MCF 10A (cell line): ENCODE results near the gene NYAP2. TPM values are rescaled to one million over a fixed set of nuclear protein-coding genes. Genes with fewer than 3 reads are reported as not detected.

ENCODE experiments used
- BruUV-seq: library from RNA; stranded (reverse); fragments of 400-500 nt; replicated peaks from 2 replicates; lab custom pipeline; 2021; lab: Mats Ljungman, UMichigan
- CTCF ChIA-PET: fragments of 300-600 bp; sonication (Branson Sonifier 250); formaldehyde crosslinking; extraction: SDS; loops from one replicate; lab custom pipeline; 2021; ENCODE audit warnings: antibody characterized with exemption, inconsistent platforms; lab: Yijun Ruan, JAX
- POLR2A ChIA-PET: fragments of 300-600, 350-650 bp; sonication (Branson Sonifier 250); formaldehyde crosslinking; extraction: SDS; loops from one replicate; lab custom pipeline; 2020; ENCODE audit warnings: antibody characterized with exemption, inconsistent platforms; lab: Yijun Ruan, JAX
- DNase-seq: peaks from one replicate; pipeline ENCODE4 v3.0.0-alpha.2; 2018; ENCODE audit not compliant: unreplicated experiment
- H3K27ac Mint-ChIP-seq: one replicate; pipeline ENCODE4 v1.8.0; 2022; ENCODE audit warnings: mild to moderate bottlenecking, low read depth, mixed read lengths; ENCODE audit not compliant: unreplicated experiment
- H3K27me3 Mint-ChIP-seq: one replicate; pipeline ENCODE4 v1.8.0; 2022; ENCODE audit warnings: mixed read lengths; ENCODE audit not compliant: insufficient read depth, unreplicated experiment
- H3K36me3 Mint-ChIP-seq: one replicate; pipeline ENCODE4 v1.8.0; 2022; ENCODE audit warnings: mild to moderate bottlenecking, moderate library complexity, mixed read lengths; ENCODE audit not compliant: insufficient read depth, unreplicated experiment
- H3K4me1 Mint-ChIP-seq: one replicate; pipeline ENCODE4 v1.8.0; 2022; ENCODE audit warnings: mixed read lengths; ENCODE audit not compliant: insufficient read depth, unreplicated experiment
- H3K4me3 Mint-ChIP-seq: one replicate; pipeline ENCODE4 v1.8.0; 2022; ENCODE audit warnings: mild to moderate bottlenecking, moderate library complexity, mixed read lengths; ENCODE audit not compliant: unreplicated experiment
- H3K9me3 Mint-ChIP-seq: one replicate; pipeline ENCODE4 v1.8.0; 2022; ENCODE audit warnings: mixed read lengths; ENCODE audit not compliant: unreplicated experiment
- intact Hi-C: fragments of 100-400 bp; cut with micrococcal nuclease; formaldehyde crosslinking; loops from 2 replicates; pipeline ENCODE4 v1.14.1; 2022
- total RNA-seq: library from RNA; stranded (reverse); gene quantifications from 2 replicates; pipeline ENCODE4 v1.2.3, GENCODE V29; 2022
- TF ChIP-seq, protein P1 (sequence below): fragments of 200-600 bp; IDR thresholded peaks from one replicate; pipeline ENCODE4 v1.8.0; 2022; ENCODE audit warnings: antibody characterized with exemption, mild to moderate bottlenecking; ENCODE audit not compliant: unreplicated experiment

NYAP2 gene
- total RNA-seq, 1 experiment from 2014 or later = not detected

DNA sequence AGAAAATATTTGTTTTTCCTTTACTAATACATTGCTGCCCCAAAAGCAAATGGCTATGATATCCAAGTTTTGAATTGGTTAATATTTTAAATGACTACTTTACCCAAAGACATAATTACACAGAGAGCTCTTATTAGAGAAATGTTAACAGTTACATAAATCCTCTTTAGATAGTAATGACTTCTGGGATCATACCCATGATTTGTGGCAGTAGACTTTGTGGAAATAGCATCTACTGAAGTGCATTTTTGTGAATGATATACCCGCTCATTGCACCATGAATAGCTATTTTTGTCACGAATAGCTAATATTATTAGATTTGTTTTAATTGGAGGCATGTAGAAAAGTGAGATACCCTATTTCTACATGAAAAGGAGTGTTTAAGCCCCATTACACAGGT is 15.8 kb downstream of the NYAP2 start:
- TF ChIP-seq, protein P1, sequence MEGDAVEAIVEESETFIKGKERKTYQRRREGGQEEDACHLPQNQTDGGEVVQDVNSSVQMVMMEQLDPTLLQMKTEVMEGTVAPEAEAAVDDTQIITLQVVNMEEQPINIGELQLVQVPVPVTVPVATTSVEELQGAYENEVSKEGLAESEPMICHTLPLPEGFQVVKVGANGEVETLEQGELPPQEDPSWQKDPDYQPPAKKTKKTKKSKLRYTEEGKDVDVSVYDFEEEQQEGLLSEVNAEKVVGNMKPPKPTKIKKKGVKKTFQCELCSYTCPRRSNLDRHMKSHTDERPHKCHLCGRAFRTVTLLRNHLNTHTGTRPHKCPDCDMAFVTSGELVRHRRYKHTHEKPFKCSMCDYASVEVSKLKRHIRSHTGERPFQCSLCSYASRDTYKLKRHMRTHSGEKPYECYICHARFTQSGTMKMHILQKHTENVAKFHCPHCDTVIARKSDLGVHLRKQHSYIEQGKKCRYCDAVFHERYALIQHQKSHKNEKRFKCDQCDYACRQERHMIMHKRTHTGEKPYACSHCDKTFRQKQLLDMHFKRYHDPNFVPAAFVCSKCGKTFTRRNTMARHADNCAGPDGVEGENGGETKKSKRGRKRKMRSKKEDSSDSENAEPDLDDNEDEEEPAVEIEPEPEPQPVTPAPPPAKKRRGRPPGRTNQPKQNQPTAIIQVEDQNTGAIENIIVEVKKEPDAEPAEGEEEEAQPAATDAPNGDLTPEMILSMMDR = no peak
- ChIA-PET POLR2A (interaction anchor here (1.0 kb wide), 1 partner anchor 14 kb away, joined by 3 read pairs; no protein-coding TSS in a partner anchor), CTCF (interaction anchor here (0.9 kb wide), 1 partner anchor 134 kb away, joined by 3 read pairs; no protein-coding TSS in a partner anchor)
- H3K4me1 Mint-ChIP-seq = no peaks in the 10 kb centered on the region
- H3K36me3 Mint-ChIP-seq = no peaks in the 10 kb centered on the region
- no peak overlapping the region for H3K27ac Mint-ChIP-seq
- no TSS peak for BruUV-seq
- H3K9me3 Mint-ChIP-seq = no peaks in the 10 kb centered on the region
- intact Hi-C loops = no loop called here
- no peak overlapping the region for H3K4me3 Mint-ChIP-seq
- H3K27me3 Mint-ChIP-seq = peaks cover 81% of the 10 kb centered on the region
- no peak for DNase-seq

DNA sequence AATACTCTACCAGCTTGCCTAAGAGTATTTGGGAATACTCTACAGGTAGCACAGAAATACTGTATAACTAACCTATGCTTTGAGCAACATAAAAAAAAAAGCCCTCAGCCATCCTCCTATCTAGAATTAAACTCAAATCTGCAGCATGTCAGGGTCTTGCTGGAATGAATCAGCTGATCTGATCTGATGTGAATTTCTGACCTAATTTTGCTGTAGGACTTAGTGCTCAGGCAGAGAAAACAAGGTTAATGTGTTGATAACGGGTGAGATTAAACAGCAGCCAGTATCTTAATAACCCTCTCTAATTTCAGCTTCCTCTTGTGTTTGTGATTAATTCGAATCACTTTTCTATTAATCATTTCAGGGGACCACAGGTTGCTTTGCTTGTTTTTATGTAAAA is 16.3 kb downstream of the NYAP2 start:
- TF ChIP-seq, protein P1 = no peak
- ChIA-PET POLR2A (interaction anchor here (1.0 kb wide), 1 partner anchor 13 kb away, joined by 3 read pairs; no protein-coding TSS in a partner anchor), CTCF (interaction anchor here (0.7 to 0.9 kb wide), 2 partner anchors 86 to 134 kb away, joined by 3 read pairs; no protein-coding TSS in a partner anchor)
- Mint-ChIP-seq H3K9me3 (no peaks in the 10 kb centered on the region), H3K27me3 (peaks cover 77% of the 10 kb centered on the region), H3K4me1 (no peaks in the 10 kb centered on the region), H3K36me3 (no peaks in the 10 kb centered on the region), H3K4me3 (no peak overlapping the region), H3K27ac (no peak overlapping the region)
- DNase-seq = no peak
- no TSS peak for BruUV-seq
- intact Hi-C loops = no loop called here

DNA sequence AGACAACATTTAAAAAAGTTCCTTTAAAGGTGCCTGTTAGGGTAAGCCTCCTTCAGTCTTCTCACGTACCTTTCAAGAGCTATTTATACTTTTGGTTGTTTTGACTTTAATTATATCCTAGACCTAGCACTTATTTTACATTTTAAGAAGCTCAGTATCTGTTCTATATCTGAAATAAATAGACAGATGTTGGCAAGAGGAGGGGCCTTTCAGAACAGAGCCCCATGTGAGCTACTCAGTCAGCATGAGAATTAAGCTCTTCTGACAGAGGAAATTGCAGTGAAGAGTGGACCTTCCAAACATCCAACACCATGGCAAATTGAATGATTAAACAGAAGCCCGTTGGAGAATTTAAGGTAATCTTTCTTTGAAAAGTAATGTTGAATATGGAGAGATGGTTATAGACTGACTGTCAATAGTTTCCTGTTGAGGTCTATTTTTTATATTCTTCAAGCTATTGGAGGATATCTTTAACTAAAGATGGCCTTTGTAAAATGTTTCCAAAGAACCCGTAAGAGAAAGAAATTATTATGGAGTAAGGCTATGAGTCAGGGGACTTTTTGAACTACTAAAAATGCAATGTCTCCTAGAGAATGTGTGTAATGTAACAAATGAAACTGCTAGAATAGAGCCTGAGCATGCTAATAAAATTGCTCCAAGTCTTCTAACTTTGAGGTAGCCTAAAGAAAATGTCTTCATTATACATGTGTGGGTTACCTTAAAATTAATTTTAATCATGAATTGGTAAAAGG is 17.3 kb downstream of the NYAP2 start:
- TF ChIP-seq, protein P1 = no peak
- Mint-ChIP-seq H3K27ac (no peak overlapping the region), H3K36me3 (no peaks in the 10 kb centered on the region), H3K4me1 (no peaks in the 10 kb centered on the region), H3K4me3 (no peak overlapping the region), H3K9me3 (no peaks in the 10 kb centered on the region), H3K27me3 (peaks cover 71% of the 10 kb centered on the region)
- ChIA-PET CTCF (no interaction called here), POLR2A (interaction anchor here (0.5 to 1.0 kb wide), 2 partner anchors 12 to 173 kb away, joined by 3 read pairs; no protein-coding TSS in a partner anchor)
- BruUV-seq = no TSS peak
- DNase-seq = no peak
- intact Hi-C loops = no loop called here

DNA sequence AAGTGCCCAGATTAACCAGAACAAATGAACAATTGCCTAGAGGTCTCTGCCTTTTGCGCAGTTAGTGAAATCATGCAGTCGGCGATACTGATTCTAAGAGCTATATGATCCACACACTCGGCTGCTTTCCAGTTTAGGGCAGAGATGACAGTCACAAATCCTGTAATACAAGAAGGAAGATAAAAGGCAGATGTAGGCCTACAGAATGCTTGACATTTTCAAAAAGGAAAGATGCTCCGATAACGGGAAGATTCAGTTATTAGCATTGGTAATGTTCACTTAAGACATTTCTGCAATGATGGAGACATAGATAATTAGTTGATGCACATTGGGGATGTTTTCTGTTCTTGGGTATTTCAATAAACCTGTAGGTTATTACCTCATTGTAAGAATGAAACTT is 19.5 kb downstream of the NYAP2 start:
- POLR2A ChIA-PET = no interaction called here

More for the DNA sequence above, 19.5 kb downstream of the NYAP2 start:
- Mint-ChIP-seq H3K4me3 (no peak overlapping the region), H3K36me3 (no peaks in the 10 kb centered on the region), H3K4me1 (no peaks in the 10 kb centered on the region), H3K9me3 (no peaks in the 10 kb centered on the region), H3K27me3 (peaks cover 74% of the 10 kb centered on the region), H3K27ac (no peak overlapping the region)
- intact Hi-C loops = no loop called here
- CTCF ChIA-PET = no interaction called here
- BruUV-seq = no TSS peak
- no peak for DNase-seq
- TF ChIP-seq, protein P1 = no peak
